Measurements from ENCODE around the gene FOXL3. TPM values are rescaled to one million over a fixed set of nuclear protein-coding genes. Genes with fewer than 3 reads are reported as not detected.

The FOXL3 gene
- polyA plus RNA-seq, 1 of the 3 experiments (the other 2 are of a cell fraction), result not detected

- Histone ChIP-seq H3K9me3 (no peaks in the 10 kb centered on the region), H3F3A (replicated peaks; ENCODE audit: insufficient read depth) (peaks cover 17% of the 10 kb centered on the region), H2AFZ (ENCODE audit: low read depth) (no peak overlapping the region), H3K79me2 (ENCODE audit: insufficient read depth) (no peaks in the 10 kb centered on the region), H3K27me3 (ENCODE audit: insufficient read depth) (peaks cover 30% of the 10 kb centered on the region; the same call in 1 of the 2 replicates), H4K20me1 (ENCODE audit: insufficient read depth) (no peaks in the 10 kb centered on the region), H3K4me2 (no peak overlapping the region), H3K9me2 (no peaks in the 10 kb centered on the region), H3K9ac (no peak overlapping the region), H3K27ac (ENCODE audit: low read depth in 2 of 2, low read length in 1 of 2) (no peak overlapping the region), H3K36me3 (replicated peaks in 1 of 2; ENCODE audit: control insufficient read depth in 1 of 2, insufficient read depth in 2 of 2, low read length in 1 of 2) (no peaks in the 10 kb centered on the region), H3K4me1 (ENCODE audit: control insufficient read depth in 1 of 2, insufficient read depth in 2 of 2, low read depth in 1 of 2, low read length in 1 of 2) (peaks cover 0 to 3% of the 10 kb centered on the region in 2 experiments; a peak in 1 of 4 replicates), H3K4me3 (ENCODE audit: low read depth in 2 of 2, low read length in 1 of 2) (no peak overlapping the region)
- DNase-seq, result no peak
- TF ChIP-seq RAD21 (IDR thresholded peaks at IDR 0.05; ENCODE audit: low read length) (no peak), RCOR1 (IDR thresholded peaks at IDR 0.05; ENCODE audit: low read length) (no peak), USF1 (IDR thresholded peaks at IDR 0.05; ENCODE audit: borderline replicate concordance, low read depth) (no peak), POLR2AphosphoS5 (IDR thresholded peaks at IDR 0.05; ENCODE audit: low read depth, low read length) (no peak), GABPA (IDR thresholded peaks at IDR 0.05; ENCODE audit: low read depth) (no peak)
- TF ChIP-seq, protein P1, sequence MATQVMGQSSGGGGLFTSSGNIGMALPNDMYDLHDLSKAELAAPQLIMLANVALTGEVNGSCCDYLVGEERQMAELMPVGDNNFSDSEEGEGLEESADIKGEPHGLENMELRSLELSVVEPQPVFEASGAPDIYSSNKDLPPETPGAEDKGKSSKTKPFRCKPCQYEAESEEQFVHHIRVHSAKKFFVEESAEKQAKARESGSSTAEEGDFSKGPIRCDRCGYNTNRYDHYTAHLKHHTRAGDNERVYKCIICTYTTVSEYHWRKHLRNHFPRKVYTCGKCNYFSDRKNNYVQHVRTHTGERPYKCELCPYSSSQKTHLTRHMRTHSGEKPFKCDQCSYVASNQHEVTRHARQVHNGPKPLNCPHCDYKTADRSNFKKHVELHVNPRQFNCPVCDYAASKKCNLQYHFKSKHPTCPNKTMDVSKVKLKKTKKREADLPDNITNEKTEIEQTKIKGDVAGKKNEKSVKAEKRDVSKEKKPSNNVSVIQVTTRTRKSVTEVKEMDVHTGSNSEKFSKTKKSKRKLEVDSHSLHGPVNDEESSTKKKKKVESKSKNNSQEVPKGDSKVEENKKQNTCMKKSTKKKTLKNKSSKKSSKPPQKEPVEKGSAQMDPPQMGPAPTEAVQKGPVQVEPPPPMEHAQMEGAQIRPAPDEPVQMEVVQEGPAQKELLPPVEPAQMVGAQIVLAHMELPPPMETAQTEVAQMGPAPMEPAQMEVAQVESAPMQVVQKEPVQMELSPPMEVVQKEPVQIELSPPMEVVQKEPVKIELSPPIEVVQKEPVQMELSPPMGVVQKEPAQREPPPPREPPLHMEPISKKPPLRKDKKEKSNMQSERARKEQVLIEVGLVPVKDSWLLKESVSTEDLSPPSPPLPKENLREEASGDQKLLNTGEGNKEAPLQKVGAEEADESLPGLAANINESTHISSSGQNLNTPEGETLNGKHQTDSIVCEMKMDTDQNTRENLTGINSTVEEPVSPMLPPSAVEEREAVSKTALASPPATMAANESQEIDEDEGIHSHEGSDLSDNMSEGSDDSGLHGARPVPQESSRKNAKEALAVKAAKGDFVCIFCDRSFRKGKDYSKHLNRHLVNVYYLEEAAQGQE (IDR thresholded peaks at IDR 0.05; ENCODE audit: low read depth, low read length), result no peak
- POLR2A ChIA-PET, result no interaction called here
- CTCF ChIA-PET, result no interaction called here
- 74% methylated on average over 25 of the region's 34 CpGs for WGBS (ENCODE audit: low lambda C conversion rate)
These were observed 47.0 kb downstream of the FOXL3 start for GRCh38 chr7:336810-337566.

DNA sequence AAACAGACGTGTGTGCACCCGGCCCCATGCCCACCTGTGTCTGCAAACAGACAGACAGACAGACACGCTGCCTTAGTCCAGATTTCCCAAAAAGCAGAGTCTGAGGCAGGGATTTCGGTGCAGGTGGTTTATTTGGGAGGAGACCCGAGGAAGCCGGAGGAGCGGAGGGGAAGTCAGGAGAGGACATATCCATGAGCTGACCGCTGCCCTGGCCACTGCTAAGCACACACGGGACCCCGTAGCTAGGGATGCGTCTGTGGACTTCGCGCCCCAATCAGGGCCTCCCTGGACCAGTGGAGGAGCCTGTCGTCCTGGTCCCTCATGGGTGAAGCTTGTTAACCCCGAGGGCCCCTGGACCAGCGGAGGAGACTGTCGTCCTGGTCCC, 47.6 kb downstream of the FOXL3 start:
- H3K79me2 ChIP-seq (ENCODE audit: insufficient read depth), result no peaks in the 10 kb centered on the region
- ChIA-PET CTCF (interaction anchor here (2.4 kb wide), 1 partner anchor 16 kb away, joined by 7 read pairs; no protein-coding TSS in a partner anchor), POLR2A (no interaction called here)
- no peak overlapping the region for H3K4me2 ChIP-seq
- 78% methylated on average over 17 of the region's 17 CpGs for WGBS (ENCODE audit: low lambda C conversion rate)
- no peak overlapping the region for H2AFZ ChIP-seq (ENCODE audit: low read depth)
- H3F3A ChIP-seq (replicated peaks; ENCODE audit: insufficient read depth), result peaks cover 17% of the 10 kb centered on the region
- no peak overlapping the region for H3K27ac ChIP-seq (ENCODE audit: low read depth in 2 of 2, low read length in 1 of 2)
- H3K4me3 ChIP-seq (ENCODE audit: low read depth in 2 of 2, low read length in 1 of 2), result no peak overlapping the region
- H3K9ac ChIP-seq, result no peak overlapping the region
- H3K9me2 ChIP-seq, result no peaks in the 10 kb centered on the region
- TF ChIP-seq, protein P2, sequence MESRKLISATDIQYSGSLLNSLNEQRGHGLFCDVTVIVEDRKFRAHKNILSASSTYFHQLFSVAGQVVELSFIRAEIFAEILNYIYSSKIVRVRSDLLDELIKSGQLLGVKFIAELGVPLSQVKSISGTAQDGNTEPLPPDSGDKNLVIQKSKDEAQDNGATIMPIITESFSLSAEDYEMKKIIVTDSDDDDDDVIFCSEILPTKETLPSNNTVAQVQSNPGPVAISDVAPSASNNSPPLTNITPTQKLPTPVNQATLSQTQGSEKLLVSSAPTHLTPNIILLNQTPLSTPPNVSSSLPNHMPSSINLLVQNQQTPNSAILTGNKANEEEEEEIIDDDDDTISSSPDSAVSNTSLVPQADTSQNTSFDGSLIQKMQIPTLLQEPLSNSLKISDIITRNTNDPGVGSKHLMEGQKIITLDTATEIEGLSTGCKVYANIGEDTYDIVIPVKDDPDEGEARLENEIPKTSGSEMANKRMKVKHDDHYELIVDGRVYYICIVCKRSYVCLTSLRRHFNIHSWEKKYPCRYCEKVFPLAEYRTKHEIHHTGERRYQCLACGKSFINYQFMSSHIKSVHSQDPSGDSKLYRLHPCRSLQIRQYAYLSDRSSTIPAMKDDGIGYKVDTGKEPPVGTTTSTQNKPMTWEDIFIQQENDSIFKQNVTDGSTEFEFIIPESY (IDR thresholded peaks at IDR 0.05; ENCODE audit: borderline replicate concordance, low read depth), result no peak
- TF ChIP-seq JUND (IDR thresholded peaks at IDR 0.05) (no peak), MAX (IDR thresholded peaks at IDR 0.05; ENCODE audit: low read depth) (no peak), NFIC (IDR thresholded peaks at IDR 0.05; ENCODE audit: borderline replicate concordance) (no peak), FOXJ3 (CRISPR knock-in tag; IDR thresholded peaks at IDR 0.05) (no peak), SIN3A (IDR thresholded peaks at IDR 0.05; ENCODE audit: borderline replicate concordance, low read depth, low read length) (no peak)
- H3K4me1 ChIP-seq (ENCODE audit: control insufficient read depth in 1 of 2, insufficient read depth in 2 of 2, low read depth in 1 of 2, low read length in 1 of 2), result peaks cover 0 to 3% of the 10 kb centered on the region in 2 experiments; a peak in 1 of 4 replicates
- no peaks in the 10 kb centered on the region for H3K9me3 ChIP-seq
- DNase-seq, result no peak
- H4K20me1 ChIP-seq (ENCODE audit: insufficient read depth), result no peaks in the 10 kb centered on the region
- no peaks in the 10 kb centered on the region for H3K36me3 ChIP-seq (replicated peaks in 1 of 2; ENCODE audit: control insufficient read depth in 1 of 2, insufficient read depth in 2 of 2, low read length in 1 of 2)
- peaks cover 33% of the 10 kb centered on the region; the same call in 1 of the 2 replicates for H3K27me3 ChIP-seq (ENCODE audit: insufficient read depth)
